HG02623 (cell line): ENCODE data around the gene TAS2R14.

Experiments
- ATAC-seq: cut with Tn5 transposase; IDR thresholded peaks from one replicate; pipeline ENCODE4 v1.9.1; 2021; ENCODE audit warnings: moderate library complexity; ENCODE audit not compliant: unreplicated experiment

TAS2R14 gene

GRCh38 chr12:10909462-10909861, 29.6 kb downstream of the TAS2R14 start, which contains the start of gene TAS2R13:
TAS2R13 (minus strand) TSS chr12:10909562; CDS start chr12:10909298, 264 bp downstream.
- no peak for ATAC-seq

- ATAC-seq = no peak
Measured at GRCh38 chr12:10904686-10905085, 34.4 kb downstream of the TAS2R14 start.

DNA sequence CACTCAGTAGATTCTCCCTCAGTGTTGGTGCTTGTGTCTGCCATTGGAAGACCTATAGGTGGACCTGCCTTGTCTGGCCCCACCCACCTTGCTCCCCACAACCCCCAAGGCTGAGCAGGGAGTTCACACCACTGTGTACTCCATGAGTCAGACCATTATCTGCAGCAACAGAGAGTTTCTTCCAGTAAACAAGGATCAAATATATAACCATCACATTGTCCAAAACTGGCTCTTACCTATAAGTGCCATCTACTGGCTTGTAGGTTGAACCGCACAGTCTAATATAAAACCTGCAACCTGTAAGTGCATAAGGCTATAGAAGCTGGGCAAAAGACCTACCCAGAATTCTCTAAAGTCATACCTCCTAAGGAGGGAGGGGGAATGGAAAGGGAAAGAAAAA, 37.6 kb downstream of the TAS2R14 start:
- ATAC-seq = no peak

DNA sequence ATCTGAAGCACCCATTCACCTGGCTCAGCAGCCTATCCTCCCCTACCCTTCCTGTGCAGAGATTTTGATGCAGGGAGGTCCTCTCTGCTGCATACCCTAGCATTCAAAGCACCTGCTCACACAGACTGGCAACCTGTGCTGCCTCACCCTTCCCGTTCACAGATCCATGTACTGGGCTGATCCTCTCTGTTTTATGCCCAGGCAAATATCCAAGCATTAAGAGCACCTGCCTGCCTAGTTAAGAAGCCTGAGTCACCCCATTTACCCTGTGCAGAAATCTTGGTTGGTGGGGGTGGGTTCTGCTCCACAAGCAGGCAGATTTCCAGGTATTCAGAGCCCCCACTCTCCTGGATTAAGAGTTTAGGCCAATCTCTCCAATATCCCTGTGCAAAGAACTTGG, 38.1 kb downstream of the TAS2R14 start:
- no peak for ATAC-seq

GRCh38 chr12:10900530-10900929, 38.5 kb downstream of the TAS2R14 start:
- no peak for ATAC-seq

DNA sequence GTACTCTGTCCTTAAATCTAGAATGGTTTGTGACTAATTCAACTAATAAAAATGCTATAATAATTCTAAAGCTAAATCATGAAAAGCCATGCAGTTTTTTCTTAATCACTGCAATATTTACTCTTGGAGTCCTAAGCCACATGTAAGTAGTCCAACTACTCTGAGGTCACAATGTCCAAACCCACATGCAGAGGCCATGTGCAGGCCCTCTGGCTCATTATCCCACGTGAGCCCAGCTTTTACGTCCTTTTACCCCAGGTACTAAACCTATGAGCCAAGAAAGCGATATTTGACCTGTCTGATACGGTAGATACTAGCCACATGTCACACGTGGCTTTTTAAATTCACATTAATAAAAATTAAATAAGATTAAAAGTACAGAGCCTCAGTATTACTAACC, 42.2 kb downstream of the TAS2R14 start:
- no peak for ATAC-seq

GRCh38 chr12:10891937-10892336, 47.1 kb downstream of the TAS2R14 start:
- ATAC-seq = no peak

DNA sequence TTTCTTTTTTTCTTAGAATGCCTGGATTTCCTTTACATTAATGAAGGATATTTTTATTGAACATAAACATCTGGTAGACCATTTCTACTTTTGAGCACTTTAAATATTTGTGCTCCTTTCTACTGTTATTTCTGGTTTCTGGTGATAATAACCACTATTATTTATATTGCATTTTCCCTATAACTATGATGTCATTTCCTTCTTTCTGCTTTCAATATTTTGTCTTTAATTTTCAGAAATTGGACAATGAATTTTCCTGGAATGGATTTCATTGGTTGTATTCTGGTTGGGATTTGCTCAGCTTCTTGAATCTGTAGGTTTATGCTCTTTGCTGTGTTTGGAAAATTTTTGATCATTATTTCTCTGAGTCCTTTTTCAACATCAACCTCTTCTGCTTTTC, 49.8 kb downstream of the TAS2R14 start:
- no peak for ATAC-seq
